HG03175 (cell line): Measurements from ENCODE around the gene ODAPH.
"Not testable (repeated sequence)": the region's sequence is repeated elsewhere in the genome, so short reads cannot be mapped to it uniquely, and the experiment has no call there.

Experiments used
- ATAC-seq: cut with Tn5 transposase; IDR thresholded peaks from one replicate; pipeline ENCODE4 v1.9.1; 2021; ENCODE audit warnings: mild to moderate bottlenecking, moderate library complexity; ENCODE audit not compliant: unreplicated experiment

The ODAPH gene

DNA sequence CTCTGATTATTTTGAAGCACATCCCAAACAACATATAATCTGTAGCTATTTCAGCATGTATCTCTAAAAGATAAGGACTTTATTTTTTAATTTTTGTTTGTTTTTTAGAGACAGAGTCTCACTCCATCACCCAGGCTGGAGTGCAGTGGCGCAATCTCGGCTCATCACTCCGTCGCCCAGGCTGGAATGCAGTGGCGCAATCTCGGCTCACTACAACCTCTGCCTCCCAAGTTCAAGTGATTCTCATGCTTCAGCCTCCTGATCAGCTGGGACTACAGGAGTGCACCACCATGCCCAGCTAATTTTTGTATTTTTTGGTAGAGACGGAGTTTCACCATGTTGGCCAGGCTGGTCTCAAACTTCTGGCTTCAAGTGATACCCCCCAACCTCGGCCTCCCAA is 11.6 kb upstream of the ODAPH start:
- not testable (repeated sequence) for ATAC-seq

- ATAC-seq: no peak
These were observed 11.0 kb upstream of the ODAPH start for GRCh38 chr4:75544870-75545269.

GRCh38 chr4:75545526-75545925 is 10.3 kb upstream of the ODAPH start:
- ATAC-seq: no peak

DNA sequence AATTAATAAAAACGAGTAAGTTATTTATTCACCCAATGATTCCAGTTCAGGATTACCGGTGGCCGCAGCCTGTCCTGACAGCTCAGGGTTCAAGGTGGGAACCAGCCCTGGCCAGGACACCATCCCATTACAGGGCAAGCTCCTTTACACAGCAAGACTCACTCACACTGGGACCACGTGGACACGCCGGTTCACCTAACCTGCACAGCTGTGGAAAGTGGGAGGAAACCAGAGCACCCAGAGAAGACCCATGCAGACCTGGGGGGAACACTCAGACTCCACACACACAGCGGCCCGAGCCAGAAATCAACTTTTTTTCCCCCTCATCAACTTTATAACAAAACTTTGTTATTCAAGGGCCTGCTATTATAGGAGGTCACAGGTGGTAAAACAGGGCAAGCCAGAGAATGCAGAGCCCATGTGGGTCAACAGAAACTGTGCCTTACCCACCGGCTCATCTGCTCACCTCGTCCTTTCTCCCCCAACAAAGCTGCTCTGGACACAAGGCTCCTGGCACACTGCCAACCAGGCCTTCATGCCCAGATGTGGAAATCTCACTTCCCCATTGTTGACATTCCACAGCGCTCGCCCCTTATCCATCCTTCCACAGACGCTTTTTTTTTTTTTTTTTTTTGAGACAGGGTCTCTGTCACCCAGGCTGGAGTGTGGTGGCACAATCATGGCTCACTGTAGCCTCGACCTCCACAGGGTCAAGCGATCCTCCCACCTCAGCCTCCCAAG is 8.0 kb upstream of the ODAPH start:
- no peak for ATAC-seq

DNA sequence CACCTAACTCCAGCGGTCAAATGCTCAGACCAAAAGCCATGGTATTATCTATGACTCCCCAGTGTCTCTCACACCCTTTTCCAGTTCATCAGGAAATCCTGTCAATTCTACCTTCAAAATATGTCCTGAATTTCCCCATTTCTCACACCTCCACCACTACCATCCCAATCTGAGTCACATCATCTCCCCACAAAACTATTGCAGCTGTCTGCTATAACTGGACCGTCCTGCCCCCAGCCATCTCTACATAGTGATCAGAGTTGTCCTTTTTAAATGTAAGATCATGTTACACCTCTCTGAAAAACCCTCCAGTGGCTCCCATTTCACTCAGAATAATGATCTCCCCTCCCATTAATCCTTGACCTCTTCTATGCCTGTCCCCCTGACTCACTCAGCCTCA is 6.8 kb upstream of the ODAPH start:
- no peak for ATAC-seq

- ATAC-seq: no peak
These were observed 3.4 kb upstream of the ODAPH start for GRCh38 chr4:75552452-75552851.

DNA sequence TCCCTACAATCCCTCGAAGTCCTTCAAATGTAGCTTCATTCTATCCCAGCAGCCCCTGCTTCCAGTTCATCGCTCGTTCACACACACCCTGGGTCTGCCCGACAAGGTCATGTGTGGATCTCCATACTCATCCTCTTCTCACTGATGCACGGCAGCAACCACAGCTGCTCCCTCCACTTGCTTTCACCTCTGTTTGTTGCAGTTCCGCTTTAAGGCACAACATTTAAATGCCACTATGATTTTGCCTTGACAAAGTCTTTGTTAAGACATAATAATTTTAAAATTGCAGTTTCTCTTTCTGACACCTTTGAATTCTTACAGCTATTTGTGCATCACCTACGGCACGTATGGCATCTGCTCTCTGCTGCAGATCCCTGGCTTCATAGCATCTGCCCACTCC is 1.8 kb downstream of the ODAPH start:
- no peak for ATAC-seq

GRCh38 chr4:75561789-75562188 is 5.9 kb downstream of the ODAPH start:
- no peak for ATAC-seq

DNA sequence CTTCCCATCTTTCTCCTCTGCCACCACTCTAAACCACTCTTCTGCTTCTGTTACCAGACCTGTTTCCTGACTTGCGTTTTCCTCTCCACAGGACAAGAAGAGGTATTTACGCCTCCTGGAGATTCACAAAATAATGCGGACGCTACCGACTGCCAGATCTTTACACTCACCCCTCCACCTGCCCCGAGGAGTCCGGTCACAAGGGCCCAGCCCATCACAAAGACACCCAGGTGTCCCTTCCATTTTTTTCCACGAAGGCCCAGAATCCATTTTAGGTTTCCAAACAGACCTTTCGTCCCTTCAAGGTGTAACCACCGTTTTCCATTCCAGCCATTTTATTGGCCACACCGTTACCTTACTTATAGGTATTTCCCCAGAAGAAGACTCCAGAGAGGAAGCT is 8.2 kb downstream of the ODAPH start:
- ATAC-seq: no peak

GRCh38 chr4:75565481-75565880 is 9.6 kb downstream of the ODAPH start:
- ATAC-seq: no peak

GRCh38 chr4:75566911-75567310 is 11.0 kb downstream of the ODAPH start:
- no peak for ATAC-seq

- no peak for ATAC-seq
These were observed 11.9 kb downstream of the ODAPH start for GRCh38 chr4:75567725-75568124.

- ATAC-seq: no peak
These were observed 28.2 kb downstream of the ODAPH start for GRCh38 chr4:75584067-75584466.

DNA sequence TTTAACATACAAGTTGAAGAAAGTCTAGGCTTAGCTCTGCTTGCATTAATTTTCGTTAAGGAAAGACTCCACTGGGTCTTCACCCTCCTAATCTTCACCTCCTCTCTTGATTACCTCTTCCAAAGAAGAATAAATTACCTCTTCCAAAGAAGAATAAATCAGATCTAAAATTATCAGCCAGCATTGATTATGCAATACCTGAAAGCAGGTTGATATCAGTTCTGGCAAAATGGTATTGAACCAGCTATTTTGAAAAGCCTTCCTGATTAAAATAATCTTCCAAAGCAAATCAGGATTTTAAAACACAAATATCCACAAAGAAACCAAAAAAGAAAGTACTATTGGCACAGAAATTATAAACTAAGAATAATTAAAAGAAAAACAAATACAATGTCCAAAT is 37.5 kb downstream of the ODAPH start:
- no peak for ATAC-seq

- ATAC-seq: no peak
These were observed 40.2 kb downstream of the ODAPH start for GRCh38 chr4:75596061-75596460.

- no peak for ATAC-seq
These were observed 42.5 kb downstream of the ODAPH start for GRCh38 chr4:75598390-75598789.

- no peak for ATAC-seq
These were observed 43.8 kb downstream of the ODAPH start for GRCh38 chr4:75599647-75600046.

GRCh38 chr4:75605928-75606327 is 50.1 kb downstream of the ODAPH start:
- no peak for ATAC-seq

GRCh38 chr4:75612306-75612705 is 56.4 kb downstream of the ODAPH start:
- ATAC-seq: no peak
